ENCODE results near the gene OR2V1. TPM values are rescaled to one million over a fixed set of nuclear protein-coding genes. Genes with fewer than 3 reads are reported as not detected.

OR2V1 gene
- total RNA-seq, 4 donors from 2014 or later, result not detected

GRCh38 chr5:181112476-181112875, 18.5 kb downstream of the OR2V1 start:
- H3K27me3 ChIP-seq, result peaks cover 4% of the 10 kb centered on the region
- WGBS, 2 donors, result 72 to 87% methylated on average over 5 of the region's 5 CpGs

GRCh38 chr5:181111010-181111409, 20.0 kb downstream of the OR2V1 start:
- H3K36me3 ChIP-seq, result no peaks in the 10 kb centered on the region
- 88 to 90% methylated on average over 5 of the region's 5 CpGs for WGBS, 2 donors
- H3K27ac ChIP-seq, result no peak overlapping the region
- H3K4me1 ChIP-seq, result peaks cover 0 to 9% of the 10 kb centered on the region in 2 donors
- H3K4me3 ChIP-seq (replicated peaks in 1 of 3), result no peak overlapping the region
- no peak for TF ChIP-seq POLR2A (IDR thresholded peaks at IDR 0.05)
- TF ChIP-seq, protein P1, sequence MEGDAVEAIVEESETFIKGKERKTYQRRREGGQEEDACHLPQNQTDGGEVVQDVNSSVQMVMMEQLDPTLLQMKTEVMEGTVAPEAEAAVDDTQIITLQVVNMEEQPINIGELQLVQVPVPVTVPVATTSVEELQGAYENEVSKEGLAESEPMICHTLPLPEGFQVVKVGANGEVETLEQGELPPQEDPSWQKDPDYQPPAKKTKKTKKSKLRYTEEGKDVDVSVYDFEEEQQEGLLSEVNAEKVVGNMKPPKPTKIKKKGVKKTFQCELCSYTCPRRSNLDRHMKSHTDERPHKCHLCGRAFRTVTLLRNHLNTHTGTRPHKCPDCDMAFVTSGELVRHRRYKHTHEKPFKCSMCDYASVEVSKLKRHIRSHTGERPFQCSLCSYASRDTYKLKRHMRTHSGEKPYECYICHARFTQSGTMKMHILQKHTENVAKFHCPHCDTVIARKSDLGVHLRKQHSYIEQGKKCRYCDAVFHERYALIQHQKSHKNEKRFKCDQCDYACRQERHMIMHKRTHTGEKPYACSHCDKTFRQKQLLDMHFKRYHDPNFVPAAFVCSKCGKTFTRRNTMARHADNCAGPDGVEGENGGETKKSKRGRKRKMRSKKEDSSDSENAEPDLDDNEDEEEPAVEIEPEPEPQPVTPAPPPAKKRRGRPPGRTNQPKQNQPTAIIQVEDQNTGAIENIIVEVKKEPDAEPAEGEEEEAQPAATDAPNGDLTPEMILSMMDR (IDR thresholded peaks at IDR 0.05), result no peak
- intact Hi-C loops (cut with DNase I), result no loop called here
- H3K27me3 ChIP-seq, result peaks cover 4% of the 10 kb centered on the region
- no peak for DNase-seq
- H3K9me3 ChIP-seq, result no peaks in the 10 kb centered on the region

More at GRCh38 chr5:181112476-181112875, 18.5 kb downstream of the OR2V1 start:
- Histone ChIP-seq H3K36me3 (no peaks in the 10 kb centered on the region), H3K9me3 (no peaks in the 10 kb centered on the region), H3K27ac (no peak overlapping the region), H3K4me1 (peaks cover 0 to 9% of the 10 kb centered on the region in 2 donors), H3K4me3 (replicated peaks in 1 of 3) (no peak overlapping the region)
- no peak for DNase-seq
- intact Hi-C loops (cut with DNase I), result no loop called here
- TF ChIP-seq POLR2A (IDR thresholded peaks at IDR 0.05), result no peak
- TF ChIP-seq, protein P1 (IDR thresholded peaks at IDR 0.05), result no peak

- WGBS, 2 donors, result 62 to 73% methylated on average over 4 to 11 of the region's 11 CpGs
- no peaks in the 10 kb centered on the region for H3K4me1 ChIP-seq
- no peak overlapping the region for H3K27ac ChIP-seq
- no peaks in the 10 kb centered on the region for H3K9me3 ChIP-seq
- H3K36me3 ChIP-seq, result no peaks in the 10 kb centered on the region
- H3K4me3 ChIP-seq (replicated peaks in 1 of 3), result no peak overlapping the region
- TF ChIP-seq POLR2A (IDR thresholded peaks at IDR 0.05), result no peak
- TF ChIP-seq, protein P1 (IDR thresholded peaks at IDR 0.05), result no peak
- peaks cover 4% of the 10 kb centered on the region for H3K27me3 ChIP-seq
- intact Hi-C loops (cut with DNase I), result no loop called here
- DNase-seq, result no peak
Observed at GRCh38 chr5:181109489-181110013, 21.4 kb downstream of the OR2V1 start.

GRCh38 chr5:181108578-181109165, 22.3 kb downstream of the OR2V1 start:
- Histone ChIP-seq H3K36me3 (no peaks in the 10 kb centered on the region), H3K4me3 (replicated peaks in 1 of 3) (no peak overlapping the region), H3K4me1 (no peaks in the 10 kb centered on the region), H3K9me3 (no peaks in the 10 kb centered on the region), H3K27me3 (peaks cover 4% of the 10 kb centered on the region), H3K27ac (no peak overlapping the region)
- TF ChIP-seq, protein P1 (IDR thresholded peaks at IDR 0.05), result no peak
- no peak for TF ChIP-seq POLR2A (IDR thresholded peaks at IDR 0.05)
- intact Hi-C loops (cut with DNase I), result no loop called here
- no peak for DNase-seq
- 63 to 75% methylated on average over 9 to 13 of the region's 14 CpGs for WGBS, 2 donors

- Histone ChIP-seq H3K4me3 (replicated peaks in 1 of 3) (no peak overlapping the region), H3K36me3 (no peaks in the 10 kb centered on the region), H3K9me3 (no peaks in the 10 kb centered on the region), H3K27me3 (peaks cover 4% of the 10 kb centered on the region), H3K4me1 (no peaks in the 10 kb centered on the region), H3K27ac (no peak overlapping the region)
- no peak for DNase-seq
- TF ChIP-seq POLR2A (IDR thresholded peaks at IDR 0.05), result no peak
- intact Hi-C loops (cut with DNase I), result no loop called here
- 79 to 84% methylated on average over 9 of the region's 9 CpGs for WGBS, 2 donors
Observed at GRCh38 chr5:181107699-181108098, 23.3 kb downstream of the OR2V1 start.
